Measurements from ENCODE around the gene MPPE1.
"Not testable (repeated sequence)": the region's sequence is repeated elsewhere in the genome, so short reads cannot be mapped to it uniquely, and the experiment has no call there.

MPPE1 gene

GRCh38 chr18:11919522-11919921, 11.4 kb upstream of the MPPE1 start:
- not testable (repeated sequence) for H3K4me3 ChIP-seq (ENCODE audit: extremely low read depth, insufficient read depth, low read length, poor library complexity, severe bottlenecking); H3K9me3 ChIP-seq (ENCODE audit: control insufficient read depth, low read length); H3K4me1 ChIP-seq (ENCODE audit: control insufficient read depth, insufficient read depth, low read length, poor library complexity, severe bottlenecking); H3K36me3 ChIP-seq (ENCODE audit: control insufficient read depth, insufficient read depth, low read length); H3K27ac ChIP-seq (ENCODE audit: low read depth, low read length, severe bottlenecking)
- 91 to 100% methylated on average over 3 of the region's 5 CpGs for WGBS, 2 experiments (ENCODE audit: insufficient coverage in 2 of 2)

- not testable (repeated sequence) for H3K27ac ChIP-seq (ENCODE audit: low read depth, low read length, severe bottlenecking); H3K36me3 ChIP-seq (ENCODE audit: control insufficient read depth, insufficient read depth, low read length); H3K4me3 ChIP-seq (ENCODE audit: extremely low read depth, insufficient read depth, low read length, poor library complexity, severe bottlenecking); H3K4me1 ChIP-seq (ENCODE audit: control insufficient read depth, insufficient read depth, low read length, poor library complexity, severe bottlenecking); H3K9me3 ChIP-seq (ENCODE audit: control insufficient read depth, low read length)
- 31% methylated on average over 2 of the region's 4 CpGs; no CpG with 5 or more reads in 1 of the 2 experiments for WGBS, 2 experiments (ENCODE audit: insufficient coverage in 2 of 2)
Observed at GRCh38 chr18:11916880-11917279, 8.8 kb upstream of the MPPE1 start.

- Histone ChIP-seq H3K9me3 (ENCODE audit: control insufficient read depth, low read length) (no peaks in the 10 kb centered on the region), H3K36me3 (ENCODE audit: control insufficient read depth, insufficient read depth, low read length) (peaks cover 8% of the 10 kb centered on the region), H3K4me1 (ENCODE audit: control insufficient read depth, insufficient read depth, low read length, poor library complexity, severe bottlenecking) (peaks cover 7% of the 10 kb centered on the region), H3K4me3 (ENCODE audit: extremely low read depth, insufficient read depth, low read length, poor library complexity, severe bottlenecking) (no peak overlapping the region), H3K27ac (ENCODE audit: low read depth, low read length, severe bottlenecking) (no peak overlapping the region)
- 79 to 100% methylated on average over 1 to 2 of the region's 2 CpGs for WGBS, 2 experiments (ENCODE audit: insufficient coverage in 2 of 2)
Observed at GRCh38 chr18:11909591-11910026, 1.5 kb upstream of the MPPE1 start.

- no CpG with 5 or more reads among the region's 13 CpGs for WGBS, 2 experiments (ENCODE audit: insufficient coverage in 2 of 2)
- H3K4me3 ChIP-seq (ENCODE audit: extremely low read depth, insufficient read depth, low read length, poor library complexity, severe bottlenecking): peak overlapping the region; percentile 61
- peaks cover 8% of the 10 kb centered on the region for H3K36me3 ChIP-seq (ENCODE audit: control insufficient read depth, insufficient read depth, low read length)
- H3K9me3 ChIP-seq (ENCODE audit: control insufficient read depth, low read length): no peaks in the 10 kb centered on the region
- peaks cover 7% of the 10 kb centered on the region for H3K4me1 ChIP-seq (ENCODE audit: control insufficient read depth, insufficient read depth, low read length, poor library complexity, severe bottlenecking)
- peak overlapping the region; percentile 80 for H3K27ac ChIP-seq (ENCODE audit: low read depth, low read length, severe bottlenecking)
Observed at GRCh38 chr18:11909061-11909455, 941 bp upstream of the MPPE1 start.

GRCh38 chr18:11906926-11907874, 917 bp downstream of the MPPE1 start:
- peaks cover 11% of the 10 kb centered on the region for H3K4me1 ChIP-seq (ENCODE audit: control insufficient read depth, insufficient read depth, low read length, poor library complexity, severe bottlenecking)
- H3K4me3 ChIP-seq (ENCODE audit: extremely low read depth, insufficient read depth, low read length, poor library complexity, severe bottlenecking): peak overlapping the region; percentile 61
- H3K9me3 ChIP-seq (ENCODE audit: control insufficient read depth, low read length): no peaks in the 10 kb centered on the region
- 59 to 79% methylated on average over 12 to 16 of the region's 20 CpGs for WGBS, 2 experiments (ENCODE audit: insufficient coverage in 2 of 2)
- peak overlapping the region; percentile 80 for H3K27ac ChIP-seq (ENCODE audit: low read depth, low read length, severe bottlenecking)
- peaks cover 8% of the 10 kb centered on the region for H3K36me3 ChIP-seq (ENCODE audit: control insufficient read depth, insufficient read depth, low read length)

- no CpG with 5 or more reads among the region's 1 CpG for WGBS, 2 experiments (ENCODE audit: insufficient coverage in 2 of 2)
- Histone ChIP-seq H3K27ac (ENCODE audit: low read depth, low read length, severe bottlenecking) (no peak overlapping the region), H3K4me1 (ENCODE audit: control insufficient read depth, insufficient read depth, low read length, poor library complexity, severe bottlenecking) (peaks cover 11% of the 10 kb centered on the region)
Observed at GRCh38 chr18:11906176-11906575, 1.9 kb downstream of the MPPE1 start.

GRCh38 chr18:11905613-11906012, 2.5 kb downstream of the MPPE1 start:
- Histone ChIP-seq H3K9me3 (ENCODE audit: control insufficient read depth, low read length) (no peaks in the 10 kb centered on the region), H3K36me3 (ENCODE audit: control insufficient read depth, insufficient read depth, low read length) (peaks cover 8% of the 10 kb centered on the region), H3K4me1 (ENCODE audit: control insufficient read depth, insufficient read depth, low read length, poor library complexity, severe bottlenecking) (peaks cover 11% of the 10 kb centered on the region), H3K27ac (ENCODE audit: low read depth, low read length, severe bottlenecking) (no peak overlapping the region), H3K4me3 (ENCODE audit: extremely low read depth, insufficient read depth, low read length, poor library complexity, severe bottlenecking) (no peak overlapping the region)
- whole genome bisulfite sequencing, 2 experiments (ENCODE audit: insufficient coverage in 2 of 2): 63 to 70% methylated on average over 2 to 3 of the region's 4 CpGs

More at GRCh38 chr18:11906176-11906575, 1.9 kb downstream of the MPPE1 start:
- Histone ChIP-seq H3K9me3 (ENCODE audit: control insufficient read depth, low read length) (no peaks in the 10 kb centered on the region), H3K36me3 (ENCODE audit: control insufficient read depth, insufficient read depth, low read length) (peaks cover 8% of the 10 kb centered on the region), H3K4me3 (ENCODE audit: extremely low read depth, insufficient read depth, low read length, poor library complexity, severe bottlenecking) (no peak overlapping the region)

GRCh38 chr18:11902522-11903292, 5.4 kb downstream of the MPPE1 start:
- Histone ChIP-seq H3K4me3 (ENCODE audit: extremely low read depth, insufficient read depth, low read length, poor library complexity, severe bottlenecking) (no peak overlapping the region), H3K27ac (ENCODE audit: low read depth, low read length, severe bottlenecking) (no peak overlapping the region)
- 62 to 74% methylated on average over 3 of the region's 7 CpGs for WGBS, 2 experiments (ENCODE audit: insufficient coverage in 2 of 2)

GRCh38 chr18:11901826-11902438, 6.2 kb downstream of the MPPE1 start:
- Histone ChIP-seq H3K4me3 (ENCODE audit: extremely low read depth, insufficient read depth, low read length, poor library complexity, severe bottlenecking) (no peak overlapping the region), H3K27ac (ENCODE audit: low read depth, low read length, severe bottlenecking) (no peak overlapping the region)

More at GRCh38 chr18:11902522-11903292, 5.4 kb downstream of the MPPE1 start:
- Histone ChIP-seq H3K4me1 (ENCODE audit: control insufficient read depth, insufficient read depth, low read length, poor library complexity, severe bottlenecking) (peaks cover 10% of the 10 kb centered on the region), H3K9me3 (ENCODE audit: control insufficient read depth, low read length) (no peaks in the 10 kb centered on the region), H3K36me3 (ENCODE audit: control insufficient read depth, insufficient read depth, low read length) (peaks cover 18% of the 10 kb centered on the region)

GRCh38 chr18:11899063-11899462, 9.1 kb downstream of the MPPE1 start:
- no peak overlapping the region for H3K4me3 ChIP-seq (ENCODE audit: extremely low read depth, insufficient read depth, low read length, poor library complexity, severe bottlenecking)
- WGBS, 2 experiments (ENCODE audit: insufficient coverage in 2 of 2): 80% methylated on average over 1 of the region's 3 CpGs; no CpG with 5 or more reads in 1 of the 2 experiments
- peaks cover 5% of the 10 kb centered on the region for H3K4me1 ChIP-seq (ENCODE audit: control insufficient read depth, insufficient read depth, low read length, poor library complexity, severe bottlenecking)
- peaks cover 28% of the 10 kb centered on the region for H3K36me3 ChIP-seq (ENCODE audit: control insufficient read depth, insufficient read depth, low read length)
- H3K9me3 ChIP-seq (ENCODE audit: control insufficient read depth, low read length): no peaks in the 10 kb centered on the region
- no peak overlapping the region for H3K27ac ChIP-seq (ENCODE audit: low read depth, low read length, severe bottlenecking)

More at GRCh38 chr18:11901826-11902438, 6.2 kb downstream of the MPPE1 start:
- Histone ChIP-seq H3K4me1 (ENCODE audit: control insufficient read depth, insufficient read depth, low read length, poor library complexity, severe bottlenecking) (peaks cover 5% of the 10 kb centered on the region), H3K9me3 (ENCODE audit: control insufficient read depth, low read length) (no peaks in the 10 kb centered on the region), H3K36me3 (ENCODE audit: control insufficient read depth, insufficient read depth, low read length) (peaks cover 18% of the 10 kb centered on the region)
- WGBS, 2 experiments (ENCODE audit: insufficient coverage in 2 of 2): 93 to 95% methylated on average over 2 to 3 of the region's 5 CpGs

Measured in mesodermal cell (in vitro differentiated cells).